H1 (cell line): ENCODE results near the gene HGD. TPM values are rescaled to one million over a fixed set of nuclear protein-coding genes. Genes with fewer than 3 reads are reported as not detected.

Source experiments
- CTCF ChIA-PET: fragments of 300-600 bp; sonication (Branson Sonifier 250); formaldehyde crosslinking; loops from one replicate; lab custom pipeline; 2021; ENCODE audit not compliant: partially characterized antibody; lab: Charles Lee
- POLR2A ChIA-PET: fragments of 300-600 bp; sonication (Branson Sonifier 250); formaldehyde crosslinking; loops from one replicate; lab custom pipeline; 2021; ENCODE audit warnings: inconsistent platforms; ENCODE audit not compliant: partially characterized antibody; lab: Charles Lee
- DNase-seq, 2 experiments: peaks; one replicate each; pipeline versions ENCODE4 v3.0.0 to v3.0.0-alpha.2; 2010 to 2022; ENCODE audit warnings: low spot score in 2 of 2, low read depth in 1 of 2, mixed read lengths in 1 of 2
- FAIRE-seq: peaks from 2 replicates; lab custom pipeline; 2011; peaks lifted over from hg19 to GRCh38; lab: Jason Lieb, UNC
- H2AFZ ChIP-seq: 2 replicates; pipeline ENCODE4 v1.8.1; 2012; ENCODE audit warnings: low read length, inconsistent platforms
- H2AK5ac ChIP-seq: 2 replicates; pipeline ENCODE4 v1.6.1; 2013; ENCODE audit warnings: low read depth, low read length
- H2BK120ac ChIP-seq: replicated peaks from 2 replicates; pipeline ENCODE3; 2013; ENCODE audit warnings: low read depth, low read length, inconsistent platforms
- H2BK12ac ChIP-seq: 2 replicates; pipeline ENCODE4 v1.6.1; 2013; ENCODE audit warnings: low read depth, low read length
- H2BK15ac ChIP-seq: 2 replicates; pipeline ENCODE4 v1.6.1; 2013; ENCODE audit warnings: low read length
- H2BK20ac ChIP-seq: 2 replicates; pipeline ENCODE4 v1.6.1; 2013; ENCODE audit warnings: low read length
- H2BK5ac ChIP-seq: 2 replicates; pipeline ENCODE4 v1.6.1; 2013; ENCODE audit warnings: low read depth, low read length
- H3K14ac ChIP-seq: 2 replicates; pipeline ENCODE4 v1.6.1; 2013; ENCODE audit warnings: inconsistent platforms; ENCODE audit not compliant: insufficient read length
- H3K18ac ChIP-seq: 2 replicates; pipeline ENCODE4 v1.6.1; 2013; ENCODE audit warnings: low read length; ENCODE audit errors: extremely low read depth
- H3K23ac ChIP-seq: 2 replicates; pipeline ENCODE4 v1.6.1; 2013; ENCODE audit warnings: inconsistent platforms; ENCODE audit not compliant: insufficient read length
- H3K23me2 ChIP-seq: 2 replicates; pipeline ENCODE4 v1.6.1; 2013; ENCODE audit warnings: low read depth, low read length
- H3K27ac ChIP-seq: 2 replicates; pipeline ENCODE4 v1.6.1; 2011; ENCODE audit warnings: low read depth, low read length, inconsistent platforms
- H3K27me3 ChIP-seq, 4 experiments: replicated peaks in 1 of 4; 1 replicate in 1 of 4; 2 replicates in 3 of 4; pipeline versions ENCODE4 v1.6.1 to v1.8.1; 2011 to 2013; ENCODE audit warnings: low read length in 3 of 4, mild to moderate bottlenecking in 3 of 4, inconsistent platforms in 2 of 4, mixed read lengths in 2 of 4, moderate library complexity in 1 of 4; ENCODE audit not compliant: control insufficient read depth in 3 of 4, insufficient read depth in 3 of 4; ENCODE audit errors: extremely low read depth in 1 of 4
- H3K36me3 ChIP-seq, 4 experiments: 2 replicates each; pipeline versions ENCODE4 v1.6.1 to v1.8.1; 2011 to 2013; ENCODE audit warnings: mild to moderate bottlenecking in 4 of 4, low read length in 3 of 4, moderate library complexity in 2 of 4, control low read depth in 1 of 4, inconsistent platforms in 1 of 4; ENCODE audit not compliant: insufficient read depth in 4 of 4, control insufficient read depth in 2 of 4
- H3K4ac ChIP-seq: replicated peaks from 2 replicates; pipeline ENCODE3; 2013; ENCODE audit warnings: low read length, low read depth, mixed read lengths, inconsistent platforms; ENCODE audit not compliant: insufficient read length
- H3K4me1 ChIP-seq, 4 experiments: replicated peaks in 1 of 4; 1 replicate in 1 of 4; 2 replicates in 3 of 4; pipeline versions ENCODE4 v1.6.1 to v1.8.1; 2011 to 2013; ENCODE audit warnings: low read length in 3 of 4, inconsistent platforms in 2 of 4, mixed read lengths in 1 of 4; ENCODE audit not compliant: insufficient read depth in 4 of 4, control insufficient read depth in 3 of 4
- H3K4me2 ChIP-seq, 2 experiments: 2 replicates each; pipeline versions ENCODE4 v1.6.1 to v1.8.1; 2011 to 2013; ENCODE audit warnings: low read depth in 2 of 2, low read length in 2 of 2, control low read depth in 1 of 2, inconsistent platforms in 1 of 2, mild to moderate bottlenecking in 1 of 2; ENCODE audit not compliant: insufficient read depth in 1 of 2
- H3K4me3 ChIP-seq, 4 experiments: fragments of 200-600, 300-600 bp in 1 of 4; sonication (generic), shearing (Covaris generic), sonication (Bioruptor Twin) in 1 of 4; 2 replicates each; pipeline versions ENCODE4 v1.5.1 to v1.8.1; 2011 to 2016; ENCODE audit warnings: low read length in 4 of 4, low read depth in 3 of 4, control low read depth in 2 of 4, inconsistent platforms in 2 of 4, mild to moderate bottlenecking in 2 of 4, mixed read lengths in 1 of 4, moderate library complexity in 1 of 4; ENCODE audit not compliant: insufficient read depth in 2 of 4; ENCODE audit errors: extremely low read depth in 1 of 4
- H3K56ac ChIP-seq: replicated peaks from 2 replicates; pipeline ENCODE3; 2013; ENCODE audit warnings: low read depth, mild to moderate bottlenecking, mixed read lengths, low read length, inconsistent platforms; ENCODE audit not compliant: insufficient read length
- H3K79me1 ChIP-seq: 2 replicates; pipeline ENCODE4 v1.6.1; 2013; ENCODE audit warnings: low read depth, low read length, control low read depth
- H3K79me2 ChIP-seq, 2 experiments: 2 replicates each; pipeline versions ENCODE4 v1.6.1 to v1.8.1; 2012 to 2013; ENCODE audit warnings: low read length in 2 of 2, mild to moderate bottlenecking in 2 of 2, inconsistent platforms in 1 of 2; ENCODE audit not compliant: insufficient read depth in 2 of 2, control insufficient read depth in 1 of 2
- H3K9ac ChIP-seq, 4 experiments: replicated peaks in 1 of 4; 1 replicate in 1 of 4; 2 replicates in 3 of 4; pipeline versions ENCODE4 v1.6.1 to v1.8.1; 2011 to 2013; ENCODE audit warnings: low read depth in 3 of 4, low read length in 3 of 4, control low read depth in 2 of 4, mild to moderate bottlenecking in 2 of 4, moderate library complexity in 2 of 4, inconsistent platforms in 1 of 4; ENCODE audit errors: extremely low read depth in 1 of 4
- H3K9me3 ChIP-seq, 2 experiments: 2 replicates each; pipeline versions ENCODE4 v1.6.1 to v1.8.1; 2012 to 2013; ENCODE audit warnings: mild to moderate bottlenecking in 2 of 2, moderate library complexity in 2 of 2, control low read depth in 1 of 2, inconsistent platforms in 1 of 2, low read depth in 1 of 2, low read length in 1 of 2, mixed read lengths in 1 of 2; ENCODE audit not compliant: insufficient read depth in 2 of 2
- H4K20me1 ChIP-seq, 2 experiments: replicated peaks in 1 of 2; 2 replicates each; pipeline versions ENCODE3 to v1.8.1; 2011 to 2013; ENCODE audit warnings: inconsistent platforms in 2 of 2, low read length in 2 of 2, mild to moderate bottlenecking in 1 of 2; ENCODE audit not compliant: insufficient read depth in 2 of 2, control insufficient read depth in 1 of 2
- H4K5ac ChIP-seq: 2 replicates; pipeline ENCODE4 v1.6.1; 2013; ENCODE audit warnings: low read length, low read depth, mixed read lengths, inconsistent platforms; ENCODE audit not compliant: insufficient read length
- H4K8ac ChIP-seq: 2 replicates; pipeline ENCODE4 v1.8.0; 2013; ENCODE audit warnings: mild to moderate bottlenecking, moderate library complexity, low read length, inconsistent platforms; ENCODE audit not compliant: insufficient read depth; ENCODE audit errors: extremely low read depth
- H4K91ac ChIP-seq: replicated peaks from 2 replicates; pipeline ENCODE3; 2013; ENCODE audit warnings: low read length, mixed read lengths, inconsistent platforms; ENCODE audit not compliant: insufficient read length
- CEBPB ChIP-seq: IDR thresholded peaks from 2 replicates; pipeline ENCODE4 v1.6.1; 2012; ENCODE audit warnings: low read depth, low read length
- CTBP2 ChIP-seq: IDR thresholded peaks from 2 replicates; pipeline ENCODE4 v1.7.0; 2011; ENCODE audit warnings: borderline replicate concordance, mild to moderate bottlenecking, moderate library complexity, mixed read lengths, low read length; ENCODE audit not compliant: insufficient read depth, insufficient read length
- EP300 ChIP-seq, 2 experiments: IDR thresholded peaks; 1 replicate in 1 of 2; 2 replicates in 1 of 2; pipeline ENCODE4 v1.6.1; 2011 to 2012; ENCODE audit warnings: low read depth in 2 of 2, low read length in 2 of 2, mild to moderate bottlenecking in 2 of 2, borderline replicate concordance in 1 of 2, inconsistent platforms in 1 of 2, moderate library complexity in 1 of 2
- MAFK ChIP-seq: IDR thresholded peaks from 2 replicates; pipeline ENCODE4 v1.6.1; 2012; ENCODE audit warnings: low read depth, mild to moderate bottlenecking, improper control_type of control experiment, low read length
- RFX5 ChIP-seq: IDR thresholded peaks from 2 replicates; pipeline ENCODE4 v1.6.1; 2011; ENCODE audit warnings: low read depth, low read length, improper control_type of control experiment, borderline replicate concordance
- SP1 ChIP-seq: IDR thresholded peaks from 2 replicates; pipeline ENCODE4 v1.6.1; 2011; ENCODE audit warnings: low read depth, low read length
- TAF7 ChIP-seq: optimal IDR thresholded peaks from 2 replicates; pipeline ENCODE3; 2011; ENCODE audit warnings: low read depth, mild to moderate bottlenecking, inconsistent platforms, low read length, moderate library complexity, borderline replicate concordance
- WGBS, 2 experiments: shearing (Covaris generic) in 1 of 2; methylation state at CpG; one replicate each; pipeline versions ENCODE4 v1.1.6 to v1.1.7; 2013 to 2015; ENCODE audit warnings: low lambda C conversion rate in 2 of 2, mixed read lengths in 2 of 2, inconsistent platforms in 1 of 2, low coverage in 1 of 2, missing lambda C conversion rate in 1 of 2; ENCODE audit not compliant: insufficient replicate concordance in 2 of 2, insufficient coverage in 1 of 2, insufficient read length in 1 of 2; ENCODE audit errors: extremely low coverage in 1 of 2, missing lambda C conversion rate in 1 of 2; 5-methylcytosine and 5-hydroxymethylcytosine counted together
- polyA plus RNA-seq, 7 experiments: library from polyadenylated mRNA; depleted of rRNA in 3 of 7; stranded (reverse) in 5 of 7; unstranded in 2 of 7; fragments of >200 nt in 5 of 7; fragments of 200-250 nt in 2 of 7; gene quantifications; 1 replicate in 5 of 7; 2 replicates in 1 of 7; 4 replicates in 1 of 7; pipeline versions ENCODE4 v1.2.1 to v1.2.3, GENCODE V29; 2011 to 2013; ENCODE audit warnings: missing spikeins in 2 of 7, mixed read lengths in 2 of 7
- total RNA-seq: library from RNA; stranded (reverse); fragmentation: NEBNext Ultra II Directional; extraction: Animal tissue kit (Norgen Biotek cat#: 25700); gene quantifications from 2 replicates; pipeline ENCODE4 v1.2.1, GENCODE V29; 2021

The HGD gene
- total and polyA plus RNA-seq, 2 of the 8 experiments (the other 6 are each of a cell fraction or from before 2014, with no cell fraction given) = 0.11 TPM; not detected in 1

DNA sequence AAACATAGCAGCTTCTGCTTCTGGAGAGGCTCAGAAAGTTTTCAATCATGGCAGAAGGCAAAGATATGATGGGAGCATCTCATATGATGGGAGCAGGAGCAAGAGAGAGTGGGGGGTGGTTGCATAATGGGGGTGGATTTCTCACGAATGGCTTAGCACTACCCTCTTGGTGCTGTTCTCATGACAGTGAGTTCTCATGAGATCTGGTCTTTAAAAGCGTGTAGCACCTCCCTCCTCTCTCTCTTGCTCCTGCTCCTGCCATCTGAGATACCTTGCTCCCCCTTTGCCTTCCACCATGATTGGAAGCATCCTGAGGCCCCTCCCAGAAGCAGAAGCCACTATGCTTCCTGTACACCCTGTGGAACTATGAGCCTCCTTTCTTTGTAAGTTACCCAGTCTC lies 22.2 kb downstream of the HGD start:
- ChIA-PET POLR2A (no interaction called here), CTCF (no interaction called here)
- Histone ChIP-seq H3K9me3 (peaks cover 8 to 10% of the 10 kb centered on the region in 2 experiments; a peak in 3 of 4 replicates), H3K56ac (no peak overlapping the region), H2BK20ac (no peak overlapping the region), H3K4me2 (no peak overlapping the region), H3K27me3 (no peaks in the 10 kb centered on the region), H3K27ac (no peak overlapping the region), H3K18ac (no peak overlapping the region), H3K79me2 (no peaks in the 10 kb centered on the region), H3K4ac (no peak overlapping the region), H3K9ac (no peak overlapping the region), H2BK12ac (no peak overlapping the region), H2BK15ac (no peak overlapping the region), H2BK120ac (no peak overlapping the region), H4K5ac (no peak overlapping the region), H3K23ac (no peak overlapping the region), H4K8ac (no peak overlapping the region), H3K14ac (no peak overlapping the region), H3K4me3 (no peak overlapping the region), H3K36me3 (no peaks in the 10 kb centered on the region; a peak in 1 of 8 replicates), H4K91ac (no peak overlapping the region), H2AK5ac (no peak overlapping the region), H4K20me1 (no peaks in the 10 kb centered on the region), H3K23me2 (no peaks in the 10 kb centered on the region), H3K4me1 (no peaks in the 10 kb centered on the region), H2BK5ac (no peak overlapping the region), H2AFZ (no peak overlapping the region), H3K79me1 (no peaks in the 10 kb centered on the region)
- 92% methylated on average over 2 of the region's 2 CpGs; no CpG with 5 or more reads in 1 of the 2 experiments for WGBS, 2 experiments
- DNase-seq (no peak), FAIRE-seq (no peak)
- no peak for TF ChIP-seq TAF7
- TF ChIP-seq RFX5 = no peak
- no peak for TF ChIP-seq CTBP2
- no peak for TF ChIP-seq MAFK
- TF ChIP-seq CEBPB = no peak
- TF ChIP-seq SP1 = no peak
- no peak for TF ChIP-seq EP300 (IDR thresholded peaks at IDR 0.05; ENCODE audit: borderline replicate concordance in 1 of 2, low read depth in 2 of 2, low read length in 2 of 2)
